Kidney epithelial cell (primary cell): ENCODE results near the gene AKT3. TPM values are rescaled to one million over a fixed set of nuclear protein-coding genes. Genes with fewer than 3 reads are reported as not detected.

ENCODE experiments used
- DNase-seq: peaks from one replicate; pipeline ENCODE4 v3.0.0-alpha.2; 2010; ENCODE audit warnings: low read depth
- H3K27me3 ChIP-seq: 2 replicates; pipeline ENCODE4 v1.6.0; 2011; ENCODE audit warnings: low read length; ENCODE audit not compliant: control insufficient read depth, insufficient read depth
- H3K36me3 ChIP-seq: 2 replicates; pipeline ENCODE4 v1.5.1; 2011; ENCODE audit warnings: low read length; ENCODE audit not compliant: control insufficient read depth, insufficient read depth
- H3K4me3 ChIP-seq: 2 replicates; pipeline ENCODE4 v1.5.1; 2011; ENCODE audit warnings: low read depth, mild to moderate bottlenecking, control low read depth, low read length
- total RNA-seq: library from RNA; depleted of rRNA; stranded (reverse); fragments of >200 nt; gene quantifications from 2 replicates; pipeline ENCODE4 v1.2.3, GENCODE V29; 2015
- TF ChIP-seq, protein P1 (sequence below): IDR thresholded peaks from 2 replicates; pipeline ENCODE4 v1.5.1; 2011; ENCODE audit warnings: mild to moderate bottlenecking, moderate library complexity, low read length, control low read depth, inconsistent platforms; ENCODE audit not compliant: insufficient read depth, poor library complexity, severe bottlenecking

The AKT3 gene
- total RNA-seq, 1 donor from 2014 or later = 13.1 TPM

DNA sequence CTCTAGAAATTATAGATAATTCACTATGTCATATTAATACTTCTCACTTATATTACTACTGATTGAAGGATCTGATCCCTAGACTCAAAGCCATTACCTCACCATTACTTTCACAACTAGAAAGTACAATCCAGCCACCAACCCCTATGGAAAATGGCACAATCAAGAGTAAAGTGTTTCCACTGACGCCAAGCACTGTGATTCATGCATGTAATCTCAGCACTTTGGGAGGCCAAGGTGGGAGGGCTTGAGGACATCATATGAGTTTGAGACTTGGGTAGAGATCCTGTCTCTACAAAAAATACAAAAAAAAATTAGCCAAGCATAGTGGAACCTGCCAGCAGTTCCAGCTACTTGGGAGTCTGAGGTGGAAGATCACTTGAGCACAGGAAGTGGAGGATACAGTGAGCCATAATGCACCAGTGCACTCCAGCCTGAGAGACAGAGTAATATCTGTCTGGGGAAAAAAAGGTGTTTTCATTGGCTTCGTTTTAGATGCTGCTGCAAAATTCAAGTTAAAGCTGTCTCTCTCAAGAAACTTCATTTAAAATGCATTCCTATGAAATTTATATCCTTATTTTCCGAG, 126.5 kb downstream of the AKT3 start:
- H3K27me3 ChIP-seq = no peaks in the 10 kb centered on the region
- no peak overlapping the region for H3K4me3 ChIP-seq
- no peaks in the 10 kb centered on the region for H3K36me3 ChIP-seq
- TF ChIP-seq, protein P1, sequence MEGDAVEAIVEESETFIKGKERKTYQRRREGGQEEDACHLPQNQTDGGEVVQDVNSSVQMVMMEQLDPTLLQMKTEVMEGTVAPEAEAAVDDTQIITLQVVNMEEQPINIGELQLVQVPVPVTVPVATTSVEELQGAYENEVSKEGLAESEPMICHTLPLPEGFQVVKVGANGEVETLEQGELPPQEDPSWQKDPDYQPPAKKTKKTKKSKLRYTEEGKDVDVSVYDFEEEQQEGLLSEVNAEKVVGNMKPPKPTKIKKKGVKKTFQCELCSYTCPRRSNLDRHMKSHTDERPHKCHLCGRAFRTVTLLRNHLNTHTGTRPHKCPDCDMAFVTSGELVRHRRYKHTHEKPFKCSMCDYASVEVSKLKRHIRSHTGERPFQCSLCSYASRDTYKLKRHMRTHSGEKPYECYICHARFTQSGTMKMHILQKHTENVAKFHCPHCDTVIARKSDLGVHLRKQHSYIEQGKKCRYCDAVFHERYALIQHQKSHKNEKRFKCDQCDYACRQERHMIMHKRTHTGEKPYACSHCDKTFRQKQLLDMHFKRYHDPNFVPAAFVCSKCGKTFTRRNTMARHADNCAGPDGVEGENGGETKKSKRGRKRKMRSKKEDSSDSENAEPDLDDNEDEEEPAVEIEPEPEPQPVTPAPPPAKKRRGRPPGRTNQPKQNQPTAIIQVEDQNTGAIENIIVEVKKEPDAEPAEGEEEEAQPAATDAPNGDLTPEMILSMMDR = no peak
- no peak for DNase-seq

DNA sequence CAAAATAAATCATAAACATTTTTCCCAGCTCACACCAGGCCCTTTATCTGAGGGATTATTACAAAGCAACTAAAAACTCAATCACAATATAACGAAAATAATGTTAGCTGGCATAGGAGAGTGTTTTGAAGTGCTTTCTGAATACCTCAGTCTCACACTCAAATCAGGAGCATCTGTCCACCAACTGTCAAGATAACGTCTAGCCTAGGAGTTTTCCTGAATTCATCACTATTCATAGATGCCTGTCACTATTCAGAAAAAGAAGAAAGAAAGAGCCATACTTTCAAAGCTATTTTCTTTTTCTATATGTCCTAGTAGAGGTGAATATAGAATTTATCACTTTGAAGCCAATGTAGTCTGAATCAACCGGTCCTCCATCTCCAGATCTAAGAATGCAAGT, 127.0 kb downstream of the AKT3 start:
- no peaks in the 10 kb centered on the region for H3K36me3 ChIP-seq
- no peaks in the 10 kb centered on the region for H3K27me3 ChIP-seq
- no peak for DNase-seq
- no peak overlapping the region for H3K4me3 ChIP-seq
- TF ChIP-seq, protein P1 = no peak

DNA sequence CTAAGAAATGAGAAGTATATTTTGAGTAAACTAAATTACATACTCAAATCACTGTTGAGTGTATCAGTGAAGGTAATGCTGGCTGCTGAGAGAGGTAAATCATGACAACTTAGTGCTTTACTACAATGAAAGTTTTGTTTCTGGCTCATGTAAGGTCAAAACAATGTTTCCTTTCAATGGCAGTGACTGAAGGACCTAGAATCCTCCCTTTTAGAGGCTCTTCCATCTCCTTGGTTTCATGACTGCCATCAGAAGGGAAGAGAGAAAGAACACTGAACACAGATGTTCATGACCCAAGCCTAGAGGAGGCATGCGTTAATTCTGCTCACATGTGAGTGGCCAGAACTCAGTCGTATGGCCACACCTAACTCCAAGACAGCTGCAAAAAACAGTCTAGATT, 130.6 kb downstream of the AKT3 start:
- H3K36me3 ChIP-seq = no peaks in the 10 kb centered on the region
- no peak overlapping the region for H3K4me3 ChIP-seq
- TF ChIP-seq, protein P1 = no peak
- no peaks in the 10 kb centered on the region for H3K27me3 ChIP-seq
- no peak for DNase-seq

DNA sequence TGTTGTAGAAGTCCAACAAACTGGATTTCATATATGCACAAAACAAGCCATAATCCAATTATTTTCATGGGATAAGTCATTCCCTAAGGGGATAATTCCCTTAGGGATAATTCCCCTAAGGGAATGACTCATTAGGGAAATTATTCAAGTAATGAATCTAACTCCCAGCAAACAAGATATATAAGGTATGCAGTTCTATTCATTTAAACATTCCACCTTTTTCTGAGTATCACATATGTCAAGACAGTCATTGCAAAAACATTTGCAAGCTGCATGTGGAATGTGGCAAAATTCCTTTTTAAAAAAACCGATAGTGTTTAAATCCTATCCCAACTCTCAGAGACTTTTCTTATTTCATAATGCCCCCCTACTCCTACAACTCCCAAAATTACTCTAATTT, 131.2 kb downstream of the AKT3 start:
- TF ChIP-seq, protein P1 = no peak
- peak; percentile 26 for DNase-seq
- no peaks in the 10 kb centered on the region for H3K36me3 ChIP-seq
- H3K4me3 ChIP-seq = no peak overlapping the region
- no peaks in the 10 kb centered on the region for H3K27me3 ChIP-seq

DNA sequence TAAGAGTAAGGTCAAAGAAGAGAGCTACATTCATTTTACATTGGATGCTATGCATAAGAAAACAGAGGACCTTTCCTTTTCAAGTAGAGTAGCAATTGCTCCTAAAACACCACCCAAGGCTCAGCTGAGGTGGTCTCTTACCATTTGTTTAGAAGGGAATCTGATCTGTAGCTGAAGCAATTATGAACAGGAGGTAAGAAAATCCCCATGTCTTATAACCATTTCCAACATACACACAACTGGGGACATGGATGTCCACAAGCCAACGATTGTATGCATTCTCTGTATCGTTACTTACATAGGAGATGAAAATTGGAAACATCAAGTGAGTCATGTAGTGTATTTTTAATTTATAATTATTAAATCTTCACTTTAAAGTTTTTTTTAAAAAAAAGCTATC, 132.0 kb downstream of the AKT3 start:
- TF ChIP-seq, protein P1 = no peak
- no peak for DNase-seq
- no peaks in the 10 kb centered on the region for H3K36me3 ChIP-seq

DNA sequence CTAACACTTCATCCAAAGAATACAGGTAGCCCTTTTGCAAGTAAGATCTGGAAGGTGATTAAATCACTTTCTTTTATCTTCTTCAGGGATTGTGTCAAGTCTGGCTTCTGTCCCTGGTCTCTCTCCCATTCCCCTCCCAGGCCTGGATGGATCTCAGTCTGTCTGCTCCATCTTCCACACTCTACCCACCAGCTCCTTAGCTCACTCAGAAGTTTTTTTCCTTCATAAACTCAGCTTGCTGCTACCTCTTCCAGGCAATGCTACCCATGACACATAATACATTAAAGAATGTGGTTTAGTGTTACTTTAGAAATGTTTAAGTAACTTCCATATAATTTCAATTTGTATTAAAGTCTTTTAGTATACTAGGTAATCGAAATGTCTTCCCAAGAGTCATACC, 133.1 kb downstream of the AKT3 start:
- no peaks in the 10 kb centered on the region for H3K27me3 ChIP-seq
- TF ChIP-seq, protein P1 = no peak
- no peaks in the 10 kb centered on the region for H3K36me3 ChIP-seq
- no peak for DNase-seq
- no peak overlapping the region for H3K4me3 ChIP-seq

More for the DNA sequence above, 132.0 kb downstream of the AKT3 start:
- no peak overlapping the region for H3K4me3 ChIP-seq
- H3K27me3 ChIP-seq = no peaks in the 10 kb centered on the region
